Subcutaneous adipose tissue (tissue), 4 donors: Measurements from ENCODE around the gene EIF2AK2. TPM values are rescaled to one million over a fixed set of nuclear protein-coding genes. Genes with fewer than 3 reads are reported as not detected.

Source experiments
- CTCF ChIP-seq: fragments of 450-650 bp; IDR thresholded peaks from one replicate; pipeline ENCODE4 v1.5.1; 2016; ENCODE audit warnings: low read depth, mild to moderate bottlenecking, control low read depth, antibody characterized with exemption, moderate library complexity
- total RNA-seq, 4 donors: library from RNA; depleted of rRNA; stranded (reverse); fragments of >200 nt; gene quantifications; one replicate each; pipeline ENCODE4 v1.1.0, GENCODE V29; 2016

EIF2AK2 gene
- total RNA-seq, 4 donors from 2014 or later, result 24.2 to 30.2 (median 27.5) TPM

- no peak for TF ChIP-seq CTCF
Measured at GRCh38 chr2:37181726-37182684, 25.2 kb upstream of the EIF2AK2 start.

- no peak for TF ChIP-seq CTCF
Measured at GRCh38 chr2:37180640-37181039, 23.9 kb upstream of the EIF2AK2 start.

GRCh38 chr2:37180006-37180639, 23.3 kb upstream of the EIF2AK2 start:
- TF ChIP-seq CTCF, result no peak

- no peak for TF ChIP-seq CTCF
Measured at GRCh38 chr2:37173741-37174140, 17.0 kb upstream of the EIF2AK2 start.

GRCh38 chr2:37171624-37171950, 14.8 kb upstream of the EIF2AK2 start:
- no peak for TF ChIP-seq CTCF

- TF ChIP-seq CTCF, result no peak
Measured at GRCh38 chr2:37168217-37168981, 11.6 kb upstream of the EIF2AK2 start.
